Head of caudate nucleus (tissue), 42 donors: ENCODE measurements around the gene IRF7.
"Not testable (repeated sequence)": the region's sequence is repeated elsewhere in the genome, so short reads cannot be mapped to it uniquely, and the experiment has no call there.

Experiments
- DNase-seq, 42 donors: peaks; one replicate each; pipeline versions ENCODE4 v3.0.0 to v3.0.0-alpha.2; 2020 to 2021; ENCODE audit warnings: mixed read lengths in 7 of 42
- intact Hi-C: fragments of 100-400 bp; cut with DNase I; formaldehyde crosslinking; loops from one replicate; pipeline ENCODE4 v1.15.0; 2022

The IRF7 gene

DNA sequence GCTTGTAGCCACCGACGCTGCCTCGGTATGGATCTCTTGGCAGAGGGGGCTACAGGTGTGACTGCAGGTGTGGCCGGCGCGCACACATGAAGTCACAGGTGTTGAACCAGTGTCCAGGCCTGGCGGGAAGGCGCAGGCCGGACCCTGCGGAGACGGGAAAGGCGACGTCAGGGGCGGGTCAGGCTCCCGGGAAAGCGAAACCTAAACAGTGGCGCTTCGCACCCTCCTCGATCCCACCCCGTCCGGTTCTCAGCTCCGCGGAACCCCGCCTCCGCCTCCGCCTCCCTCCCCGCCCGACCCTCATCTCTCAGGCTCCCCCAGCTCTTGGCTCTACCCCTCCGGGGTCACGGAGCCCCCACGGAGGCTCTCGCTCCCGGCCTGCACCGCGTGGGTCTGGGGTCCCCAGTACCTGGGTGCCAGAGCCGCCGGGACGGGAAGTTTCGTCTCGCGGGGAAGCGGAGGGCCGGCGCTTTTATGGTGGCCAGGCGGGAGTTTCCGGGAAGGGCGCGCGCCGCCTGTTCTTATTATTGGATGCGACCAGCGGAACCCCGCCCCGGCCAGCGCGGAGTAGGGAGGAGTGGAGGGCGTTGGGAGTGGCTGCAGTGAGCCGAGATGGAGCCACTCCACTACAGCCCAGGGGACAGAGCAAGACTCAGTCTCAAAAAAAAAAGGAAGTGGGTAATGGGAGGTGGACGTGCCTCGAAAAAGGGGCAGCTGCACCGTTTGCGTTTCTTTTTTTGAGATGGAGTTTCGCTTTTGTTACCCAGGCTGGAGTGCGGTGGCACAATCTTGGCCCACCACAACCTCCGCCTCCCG lies at the start of gene IRF7:
TSS of gene IRF7 (minus strand) at position 447 of the 816 bp plus-strand sequence. CDS start 586 bp downstream, outside the sequence.
- peak; percentile 80 to 96 (median 90) for DNase-seq
- intact Hi-C loops: no loop called here

DNA sequence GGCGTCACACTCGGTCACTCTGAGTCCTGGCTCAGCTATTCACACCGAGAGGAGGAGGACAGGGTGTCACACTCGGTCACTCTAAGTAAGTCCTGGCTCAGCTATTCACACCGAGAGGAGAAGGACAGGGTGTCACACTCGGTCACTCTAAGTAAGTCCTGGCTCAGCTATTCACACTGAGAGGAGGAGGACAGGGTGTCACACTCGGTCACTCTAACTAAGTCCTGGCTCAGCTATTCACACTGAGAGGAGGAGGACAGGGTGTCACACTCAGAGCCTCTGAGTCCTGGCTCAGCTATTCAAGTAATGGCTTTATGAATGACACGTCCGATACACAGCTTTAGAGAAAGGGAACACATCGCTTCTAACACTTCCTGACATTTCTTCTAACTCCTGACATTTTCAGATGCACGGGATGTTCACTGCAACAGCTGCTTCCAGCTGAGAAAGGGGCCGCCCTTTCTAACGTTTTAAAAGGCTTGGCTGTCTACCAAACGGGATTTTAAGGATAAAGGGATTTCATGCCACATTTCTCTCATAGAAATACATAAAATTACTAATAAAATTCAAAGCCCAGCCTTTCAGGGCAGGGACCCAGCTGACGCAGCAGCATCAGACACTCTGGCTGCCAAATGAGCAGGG lies 49.4 kb upstream of the IRF7 start:
- intact Hi-C loops: no loop called here
- DNase-seq: peak in 1 of 42 donors; percentile 24

DNA sequence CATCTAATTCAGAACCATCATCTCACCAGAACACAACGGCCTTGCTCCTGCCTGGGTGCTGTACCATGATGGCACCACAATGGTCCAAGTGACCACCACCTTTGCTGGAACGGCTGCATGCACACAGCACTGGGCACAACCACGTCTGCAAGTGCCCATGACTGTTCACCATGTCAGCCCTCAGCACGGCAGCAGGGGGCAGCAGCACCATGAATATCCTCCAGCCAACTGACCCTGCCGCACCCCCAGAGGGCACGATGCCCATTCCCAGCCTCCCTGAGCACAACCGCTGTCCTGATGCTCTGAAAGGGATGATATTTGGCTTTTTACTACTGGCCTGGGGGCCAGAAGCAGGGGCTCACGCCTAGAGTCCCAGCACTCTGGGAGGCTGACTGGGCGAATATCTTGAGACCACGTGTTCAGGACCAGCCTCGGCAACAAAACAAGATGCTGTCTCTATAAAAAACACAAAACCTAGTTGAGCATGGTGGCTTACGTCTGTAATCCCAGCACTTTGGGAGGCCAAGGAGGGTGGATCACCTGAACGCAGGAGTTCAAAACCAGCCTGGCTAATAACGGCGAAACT lies 47.0 kb upstream of the IRF7 start:
- intact Hi-C loops: loop anchor here (5.0 kb wide), 1 partner anchor 60 kb away; no protein-coding TSS in a partner anchor
- DNase-seq: peak; percentile 49 to 90 (median 76)

DNA sequence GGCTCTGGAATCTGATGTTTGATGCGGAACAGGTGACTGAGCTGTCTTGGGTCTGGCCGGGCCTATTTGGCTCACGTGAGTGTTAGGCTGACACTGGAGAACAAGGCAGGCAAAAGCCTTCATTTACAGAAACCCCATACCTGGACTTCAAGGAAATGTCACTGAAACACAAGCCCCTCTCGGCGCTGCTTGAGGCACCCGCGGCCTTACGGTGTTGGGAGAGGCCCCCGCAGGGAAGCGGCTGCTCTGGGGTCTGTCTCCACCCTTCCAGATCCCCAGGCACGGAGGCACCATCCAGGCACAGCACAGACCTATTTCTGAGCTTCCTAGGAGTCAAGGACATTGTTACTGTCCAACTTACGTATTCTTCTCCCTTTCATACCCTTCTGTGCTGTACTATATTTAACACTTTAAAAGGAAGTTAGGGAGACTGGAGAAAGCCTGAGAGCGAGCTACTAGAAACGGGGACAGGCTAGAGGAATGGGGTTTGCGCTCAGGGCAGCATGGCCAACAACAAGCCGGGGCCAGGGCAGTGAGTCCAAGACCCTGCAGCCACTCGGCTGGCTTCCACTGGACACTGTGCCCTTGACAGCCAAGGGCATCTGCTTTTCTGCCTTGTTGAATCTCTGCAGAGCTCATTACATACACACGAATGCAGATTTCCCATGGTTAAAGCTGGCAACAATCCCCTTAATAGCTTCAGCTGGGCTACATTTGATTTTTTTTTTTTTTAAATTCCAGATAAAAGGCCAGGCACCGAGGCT lies 45.1 kb upstream of the IRF7 start:
- intact Hi-C loops: loop anchor here (5.0 kb wide), 1 partner anchor 61 kb away; no protein-coding TSS in a partner anchor
- DNase-seq: no peak

DNA sequence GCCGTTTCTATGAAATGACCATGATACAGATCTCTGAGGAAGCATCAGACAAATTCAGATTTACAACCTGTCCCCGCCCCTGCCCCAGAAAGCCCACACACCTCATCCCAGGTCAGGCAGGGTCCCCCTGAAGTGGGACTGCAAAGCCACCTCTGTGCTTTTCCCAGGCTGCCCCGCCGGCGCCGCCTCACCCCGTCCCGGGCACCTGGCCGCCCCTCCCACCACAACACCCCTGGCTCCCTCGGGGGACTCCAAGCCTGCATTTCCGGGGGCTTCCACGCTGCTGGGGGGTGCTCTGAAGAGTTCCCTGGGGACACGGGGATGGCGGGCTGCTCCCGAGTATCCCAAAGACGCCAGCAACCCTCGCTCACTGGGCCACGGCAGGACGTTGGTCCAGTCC lies 44.5 kb upstream of the IRF7 start:
- DNase-seq: no peak
- intact Hi-C loops: loop anchor here (5.0 kb wide), 1 partner anchor 62 kb away; no protein-coding TSS in a partner anchor

DNA sequence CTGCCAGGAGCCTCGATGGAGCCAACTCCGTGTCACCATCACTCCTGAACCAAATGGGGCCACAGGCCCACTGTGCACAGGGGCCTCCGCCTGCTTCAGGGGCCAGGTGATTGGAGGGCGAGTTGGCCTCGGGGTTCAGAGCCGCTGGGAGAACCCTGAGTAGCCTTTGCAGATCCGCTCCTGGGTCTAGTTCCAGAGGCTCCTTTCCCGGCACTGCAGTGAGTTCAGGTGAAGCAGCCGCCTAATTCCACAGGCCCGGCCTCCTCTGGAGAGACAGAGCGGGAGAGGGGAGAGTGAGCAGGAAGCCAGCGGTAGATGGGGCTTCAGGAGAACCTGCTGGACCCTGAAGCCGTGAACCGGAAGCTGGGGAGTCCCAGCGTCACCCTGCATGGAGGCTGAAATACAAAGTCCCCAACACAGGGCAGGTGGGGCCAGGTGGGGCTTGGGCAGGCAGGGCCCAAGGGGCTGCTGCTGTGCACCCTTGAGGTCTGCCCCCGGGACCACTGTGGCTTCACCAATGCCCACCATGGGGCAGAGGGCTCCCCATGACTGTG lies 43.9 kb upstream of the IRF7 start:
- intact Hi-C loops: loop anchor here (5.0 kb wide), 1 partner anchor 63 kb away; no protein-coding TSS in a partner anchor

DNA sequence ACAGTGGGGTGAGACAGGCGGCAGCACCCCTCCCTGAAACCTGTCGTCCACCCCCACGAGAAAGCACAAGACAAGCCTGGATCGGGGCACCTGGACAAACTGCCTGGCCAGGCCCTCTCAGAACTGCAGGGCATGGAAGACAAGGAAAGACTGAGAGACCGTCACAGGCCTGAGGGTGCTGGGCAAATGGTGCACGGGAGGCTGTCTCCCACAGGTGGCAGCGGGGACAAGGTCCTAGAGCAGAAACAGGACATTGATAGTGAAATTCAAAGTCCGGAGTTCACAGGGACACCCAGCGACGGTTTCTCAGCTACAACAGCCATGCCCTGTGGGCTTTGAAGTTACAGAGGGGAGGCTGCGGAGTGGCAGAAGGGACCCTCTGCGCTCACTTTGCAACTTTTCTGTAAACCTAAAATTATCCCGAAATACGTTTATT lies 42.0 kb upstream of the IRF7 start:
- intact Hi-C loops: no loop called here
- DNase-seq: no peak

More for the DNA sequence above, 43.9 kb upstream of the IRF7 start:
- DNase-seq: no peak

DNA sequence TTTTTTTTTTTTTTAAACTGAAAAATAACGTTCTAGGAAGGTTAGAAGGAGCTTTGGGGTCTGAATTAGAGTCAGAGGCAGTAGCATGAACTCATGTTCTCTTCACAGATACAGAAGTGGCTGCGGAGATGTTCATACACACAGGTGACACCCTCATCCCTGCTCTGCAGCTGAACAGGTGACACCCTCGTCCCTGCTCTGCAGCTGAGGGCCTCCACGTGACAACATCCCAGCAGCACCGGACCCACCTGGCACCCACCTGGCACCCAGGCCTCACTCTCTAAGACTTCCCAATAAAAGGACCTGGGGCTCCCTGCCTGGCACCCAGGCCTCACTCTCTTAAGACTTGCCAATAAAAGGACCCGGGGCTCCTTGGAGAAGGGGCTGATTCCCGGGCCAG lies 41.1 kb upstream of the IRF7 start:
- no peak for DNase-seq
- intact Hi-C loops: no loop called here

DNA sequence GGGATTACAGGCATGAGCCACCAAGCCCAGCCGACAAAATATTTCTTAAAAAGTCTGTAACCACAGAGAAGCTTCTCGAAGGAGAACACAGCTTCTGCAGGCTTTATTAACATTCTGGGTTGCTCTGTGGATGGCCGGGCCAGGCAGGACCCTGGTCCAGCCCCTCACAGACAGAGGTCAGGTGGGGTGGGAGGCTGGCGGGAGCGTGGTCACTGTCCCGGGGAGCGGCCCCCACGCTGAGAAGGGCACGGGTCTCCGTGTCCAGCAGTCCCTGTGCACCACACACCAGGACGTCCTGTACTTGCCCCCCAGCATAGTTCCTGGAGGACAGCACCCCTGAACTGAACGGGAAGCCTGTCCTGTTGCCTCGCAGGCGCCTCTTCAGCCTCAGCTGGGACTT lies 40.7 kb upstream of the IRF7 start:
- intact Hi-C loops: no loop called here
- no peak for DNase-seq

DNA sequence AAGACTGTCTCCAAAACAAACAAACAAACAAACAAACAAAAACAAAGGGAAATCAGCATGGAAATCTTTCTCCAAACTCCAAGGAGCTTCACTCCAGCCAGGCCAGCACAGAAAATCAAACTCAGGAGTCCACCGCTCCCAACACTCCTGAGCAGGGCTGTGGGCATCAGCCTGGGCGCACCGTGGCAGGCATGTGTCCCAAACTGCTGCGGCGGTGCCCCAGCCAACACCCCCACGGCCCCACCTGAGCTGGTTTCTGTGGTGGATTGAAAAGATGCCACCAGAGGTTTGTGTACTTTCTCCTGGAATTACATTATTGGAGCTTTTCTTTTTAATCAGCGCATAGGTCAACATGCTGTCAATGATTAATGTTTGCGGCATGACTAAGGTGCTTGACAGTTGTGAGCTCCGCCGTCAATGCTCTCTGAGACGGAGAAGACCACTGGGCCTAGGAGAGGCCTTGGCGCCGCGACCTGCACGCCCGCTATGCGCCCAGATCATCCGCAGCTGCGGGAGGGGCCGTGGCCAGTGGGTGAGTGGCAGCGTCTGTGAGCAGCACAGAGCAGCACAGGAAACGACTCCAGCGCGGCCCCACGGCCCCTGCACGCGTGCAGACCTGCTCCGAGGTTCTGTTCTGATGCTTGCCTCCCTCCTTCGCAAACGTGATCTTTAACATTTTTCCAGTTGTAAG lies 39.4 kb upstream of the IRF7 start:
- intact Hi-C loops: no loop called here

DNA sequence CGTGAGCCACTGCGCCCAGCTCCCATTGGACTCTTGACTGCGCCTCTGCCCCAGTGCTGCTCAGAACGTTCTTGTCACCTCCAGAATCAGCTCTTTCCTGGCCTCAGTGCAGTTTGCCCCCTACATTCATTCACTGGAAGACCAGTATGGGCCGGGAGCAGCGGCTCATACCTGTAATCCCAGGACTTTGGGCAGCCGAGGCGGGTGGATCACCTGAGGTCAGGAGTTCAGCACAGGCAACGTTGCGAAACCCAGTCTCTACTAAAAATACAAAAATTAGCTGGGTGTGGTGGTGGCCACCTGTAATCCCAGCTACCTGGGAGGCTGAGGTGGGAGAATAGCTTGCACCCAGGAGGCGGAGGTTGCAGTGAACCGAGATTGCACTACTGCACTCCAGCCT lies 38.7 kb upstream of the IRF7 start:
- not testable (repeated sequence) for DNase-seq

More for the DNA sequence above, 39.4 kb upstream of the IRF7 start:
- no peak for DNase-seq

DNA sequence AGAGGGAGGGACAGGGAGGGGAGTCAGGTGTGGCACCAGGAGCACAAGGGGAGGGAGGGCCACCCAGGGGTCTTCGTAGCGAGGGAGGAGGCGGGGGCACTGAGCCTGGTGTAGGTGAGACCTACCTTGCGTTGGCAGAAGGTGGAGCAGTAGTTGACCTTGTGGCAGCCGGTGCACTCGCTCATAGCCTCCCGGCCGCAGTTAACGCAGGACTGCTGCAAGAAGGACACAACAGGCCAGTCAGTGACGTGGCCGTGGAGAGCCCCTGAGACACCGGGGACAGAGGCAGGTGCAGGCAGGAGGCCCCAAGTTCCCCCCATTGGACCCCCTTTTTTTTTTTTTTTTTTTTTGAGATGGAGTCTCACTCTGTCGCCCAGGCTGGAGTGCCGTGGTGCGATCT lies 38.1 kb upstream of the IRF7 start:
- DNase-seq: no peak
- intact Hi-C loops: no loop called here

More for the DNA sequence above, 38.7 kb upstream of the IRF7 start:
- intact Hi-C loops: not testable (repeated sequence)

DNA sequence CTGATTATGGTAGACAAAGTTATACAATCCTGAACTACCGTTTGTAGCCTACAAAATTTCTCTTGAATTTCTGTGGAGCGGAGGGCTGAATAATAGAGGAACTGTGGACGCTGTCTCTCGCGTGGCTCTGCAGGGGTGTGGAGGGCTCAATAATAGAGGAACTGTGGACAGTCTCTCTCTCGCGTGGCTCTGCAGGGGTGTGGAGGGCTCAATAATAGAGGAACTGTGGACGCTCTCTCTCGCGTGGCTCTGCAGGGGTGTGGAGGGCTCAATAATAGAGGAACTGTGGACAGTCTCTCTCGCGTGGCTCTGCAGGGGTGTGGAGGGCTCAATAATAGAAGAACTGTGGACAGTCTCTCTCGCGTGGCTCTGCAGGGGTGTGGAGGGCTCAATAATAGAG lies 37.4 kb upstream of the IRF7 start:
- DNase-seq, intact Hi-C loops: not testable (repeated sequence)

DNA sequence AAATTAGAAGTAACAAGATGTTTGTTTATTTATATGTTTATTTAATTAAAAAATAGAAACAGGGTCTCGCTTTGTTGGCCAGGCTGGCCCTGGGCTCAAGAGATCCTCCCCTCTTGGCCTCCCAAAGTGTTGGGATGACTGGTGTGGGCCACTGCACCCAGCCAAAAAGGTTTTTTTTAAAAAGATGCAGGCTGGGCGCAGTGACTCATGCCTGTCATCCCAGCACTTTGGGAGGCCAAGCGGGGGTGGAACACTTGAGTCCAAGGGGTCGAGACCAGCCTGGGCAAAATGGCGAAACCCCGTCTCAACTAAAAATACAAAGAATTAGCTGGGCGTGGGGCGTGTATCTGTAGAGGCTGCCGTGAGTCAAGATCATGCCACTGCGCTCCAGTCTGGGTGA lies 34.7 kb upstream of the IRF7 start:
- intact Hi-C loops: no loop called here
- DNase-seq: no peak

DNA sequence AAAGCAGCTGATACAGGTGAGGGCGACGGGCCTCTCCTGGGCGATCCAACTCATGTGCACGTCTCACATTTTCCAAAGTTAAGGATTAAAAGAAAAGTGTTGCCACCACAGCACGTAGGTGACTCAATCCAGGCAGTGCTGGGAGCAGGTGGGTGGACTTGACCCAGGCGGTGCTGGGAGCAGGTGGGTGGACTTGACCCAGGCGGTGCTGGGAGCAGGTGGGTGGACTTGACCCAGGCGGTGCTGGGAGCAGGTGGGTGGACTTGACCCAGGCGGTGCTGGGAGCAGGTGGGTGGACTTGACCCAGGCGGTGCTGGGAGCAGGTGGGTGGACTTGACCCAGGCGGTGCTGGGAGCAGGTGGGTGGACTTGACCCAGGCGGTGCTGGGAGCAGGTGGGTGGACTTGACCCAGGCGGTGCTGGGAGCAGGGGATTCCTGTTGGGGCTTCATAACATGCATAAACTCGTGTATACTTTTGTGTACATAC lies 32.0 kb upstream of the IRF7 start:
- peak in 8 of 42 donors; percentile 19 to 55 (median 44) for DNase-seq
- intact Hi-C loops: not testable (repeated sequence)

DNA sequence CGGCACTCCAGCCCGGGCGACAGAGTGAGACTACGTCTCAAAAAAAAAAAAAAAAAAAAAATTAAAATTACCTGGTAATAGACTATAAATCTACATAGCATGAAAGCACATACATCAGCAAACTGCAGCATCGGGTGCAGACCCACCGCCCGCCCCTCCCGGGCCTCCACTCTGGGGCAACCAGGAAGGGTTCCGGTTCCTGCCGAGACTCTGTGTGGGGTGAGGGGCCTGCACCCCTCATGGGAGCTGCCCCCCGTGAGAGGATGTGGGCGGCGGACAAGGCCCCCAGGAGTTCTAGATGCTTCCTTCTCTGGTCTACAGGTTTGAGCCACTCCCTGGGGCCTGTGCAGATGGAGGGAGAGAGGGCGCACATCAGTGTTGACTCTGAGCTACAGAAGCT lies 30.5 kb upstream of the IRF7 start:
- intact Hi-C loops: no loop called here
- DNase-seq: no peak

DNA sequence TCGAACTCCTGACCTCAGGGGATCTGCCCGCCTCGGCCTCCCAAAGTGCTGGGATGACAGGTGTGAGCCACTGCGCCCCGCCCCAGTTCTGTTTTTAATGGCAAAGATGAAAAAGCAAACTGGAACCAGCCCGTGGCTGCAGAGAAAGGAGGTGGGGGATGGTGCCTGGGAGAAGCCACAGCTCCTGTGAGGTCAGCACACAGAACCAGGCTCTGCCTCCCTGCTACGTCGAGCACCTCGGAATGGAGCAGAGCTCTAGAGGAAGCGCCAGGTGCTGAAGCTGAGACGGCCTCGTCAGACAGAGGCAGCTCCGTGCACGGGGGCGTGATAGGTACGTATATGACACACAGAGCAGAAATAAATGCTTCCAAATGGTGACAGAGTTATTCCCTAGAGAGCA lies 29.8 kb upstream of the IRF7 start:
- intact Hi-C loops: no loop called here
- DNase-seq: peak; percentile 42 to 96 (median 78)
